WTC11 (cell line): ENCODE measurements around the gene NCL.

Source experiments
- CREB1 ChIP-seq: sonication (generic); formaldehyde crosslinking; IDR thresholded peaks from 2 replicates; pipeline ENCODE4 v1.8.0; 2023; ENCODE audit warnings: mild to moderate bottlenecking, missing genetic modification reagents
- ESRRA ChIP-seq: sonication (generic); formaldehyde crosslinking; IDR thresholded peaks from 2 replicates; pipeline ENCODE4 v1.8.1; 2022; ENCODE audit warnings: mild to moderate bottlenecking, missing genetic modification reagents, borderline replicate concordance
- IRF2 ChIP-seq: sonication (generic); formaldehyde crosslinking; IDR thresholded peaks from 2 replicates; pipeline ENCODE4 v1.8.0; 2022; ENCODE audit warnings: low read depth, missing genetic modification reagents, borderline replicate concordance
- JUN ChIP-seq: sonication (generic); formaldehyde crosslinking; IDR thresholded peaks from 2 replicates; pipeline ENCODE4 v1.8.0; 2023; ENCODE audit warnings: mild to moderate bottlenecking, missing genetic modification reagents
- MXD4 ChIP-seq: fragments of 250-450 bp; sonication (Bioruptor Pico); IDR thresholded peaks from 2 replicates; pipeline ENCODE4 v1.8.0; 2021; ENCODE audit warnings: mild to moderate bottlenecking, moderate library complexity, borderline replicate concordance
- NR2C2 ChIP-seq: sonication (generic); formaldehyde crosslinking; IDR thresholded peaks from 2 replicates; pipeline ENCODE4 v1.8.0; 2022; ENCODE audit warnings: mild to moderate bottlenecking, missing genetic modification reagents
- RELA ChIP-seq: sonication (generic); formaldehyde crosslinking; IDR thresholded peaks from 2 replicates; pipeline ENCODE4 v1.8.1; 2022; ENCODE audit warnings: missing genetic modification reagents, mild to moderate bottlenecking, borderline replicate concordance
- TF ChIP-seq, protein P1 (sequence below): fragments of 200-600 bp; IDR thresholded peaks from 2 replicates; pipeline ENCODE4 v1.8.0; 2022; ENCODE audit warnings: antibody characterized with exemption
- TF ChIP-seq, protein P2 (sequence below): sonication (generic); formaldehyde crosslinking; conservative IDR thresholded peaks from 2 replicates; pipeline ENCODE4 v1.8.1; 2022; ENCODE audit warnings: mild to moderate bottlenecking, missing genetic modification reagents

DNA sequence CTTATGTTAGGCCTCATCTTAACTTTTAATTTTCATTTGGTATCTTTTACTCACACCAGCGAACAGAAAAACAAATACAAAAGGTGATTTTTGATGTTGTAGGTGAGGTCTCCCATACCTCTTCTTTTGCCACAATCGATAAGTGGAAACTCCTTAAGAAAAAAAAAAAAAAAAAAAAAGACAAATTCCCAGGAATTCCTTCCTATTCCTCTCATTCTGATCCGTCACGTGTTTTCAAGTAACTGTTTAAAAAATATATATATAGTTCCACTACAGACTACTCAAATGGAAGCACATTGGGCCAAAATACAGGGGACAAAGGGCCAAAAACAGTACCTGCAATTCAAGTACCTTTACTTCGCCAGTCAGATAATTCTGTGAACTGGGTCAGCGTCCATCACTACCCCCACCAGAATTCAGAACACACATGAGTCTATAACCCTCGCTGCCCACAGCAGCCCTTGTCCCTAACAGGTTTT, 49.5 kb upstream of the NCL start:
- TF ChIP-seq, protein P1, sequence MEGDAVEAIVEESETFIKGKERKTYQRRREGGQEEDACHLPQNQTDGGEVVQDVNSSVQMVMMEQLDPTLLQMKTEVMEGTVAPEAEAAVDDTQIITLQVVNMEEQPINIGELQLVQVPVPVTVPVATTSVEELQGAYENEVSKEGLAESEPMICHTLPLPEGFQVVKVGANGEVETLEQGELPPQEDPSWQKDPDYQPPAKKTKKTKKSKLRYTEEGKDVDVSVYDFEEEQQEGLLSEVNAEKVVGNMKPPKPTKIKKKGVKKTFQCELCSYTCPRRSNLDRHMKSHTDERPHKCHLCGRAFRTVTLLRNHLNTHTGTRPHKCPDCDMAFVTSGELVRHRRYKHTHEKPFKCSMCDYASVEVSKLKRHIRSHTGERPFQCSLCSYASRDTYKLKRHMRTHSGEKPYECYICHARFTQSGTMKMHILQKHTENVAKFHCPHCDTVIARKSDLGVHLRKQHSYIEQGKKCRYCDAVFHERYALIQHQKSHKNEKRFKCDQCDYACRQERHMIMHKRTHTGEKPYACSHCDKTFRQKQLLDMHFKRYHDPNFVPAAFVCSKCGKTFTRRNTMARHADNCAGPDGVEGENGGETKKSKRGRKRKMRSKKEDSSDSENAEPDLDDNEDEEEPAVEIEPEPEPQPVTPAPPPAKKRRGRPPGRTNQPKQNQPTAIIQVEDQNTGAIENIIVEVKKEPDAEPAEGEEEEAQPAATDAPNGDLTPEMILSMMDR = no peak
- TF ChIP-seq, protein P2, sequence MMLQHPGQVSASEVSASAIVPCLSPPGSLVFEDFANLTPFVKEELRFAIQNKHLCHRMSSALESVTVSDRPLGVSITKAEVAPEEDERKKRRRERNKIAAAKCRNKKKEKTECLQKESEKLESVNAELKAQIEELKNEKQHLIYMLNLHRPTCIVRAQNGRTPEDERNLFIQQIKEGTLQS (CRISPR knock-in tag) = no peak
- TF ChIP-seq IRF2 (CRISPR knock-in tag) (no peak), CREB1 (CRISPR knock-in tag) (no peak), NR2C2 (CRISPR knock-in tag) (no peak), RELA (CRISPR knock-in tag) (no peak), MXD4 (CRISPR knock-in tag) (no peak), JUN (CRISPR knock-in tag) (no peak), ESRRA (CRISPR knock-in tag) (no peak)
